ENCODE results near the gene LLGL1. TPM values are rescaled to one million over a fixed set of nuclear protein-coding genes. Genes with fewer than 3 reads are reported as not detected.
"Not testable (repeated sequence)": the region's sequence is repeated elsewhere in the genome, so short reads cannot be mapped to it uniquely, and the experiment has no call there.

The LLGL1 gene
- total and polyA plus RNA-seq, 3 experiments from 2014 or later: 1.5 to 26.3 (median 24.3) TPM

DNA sequence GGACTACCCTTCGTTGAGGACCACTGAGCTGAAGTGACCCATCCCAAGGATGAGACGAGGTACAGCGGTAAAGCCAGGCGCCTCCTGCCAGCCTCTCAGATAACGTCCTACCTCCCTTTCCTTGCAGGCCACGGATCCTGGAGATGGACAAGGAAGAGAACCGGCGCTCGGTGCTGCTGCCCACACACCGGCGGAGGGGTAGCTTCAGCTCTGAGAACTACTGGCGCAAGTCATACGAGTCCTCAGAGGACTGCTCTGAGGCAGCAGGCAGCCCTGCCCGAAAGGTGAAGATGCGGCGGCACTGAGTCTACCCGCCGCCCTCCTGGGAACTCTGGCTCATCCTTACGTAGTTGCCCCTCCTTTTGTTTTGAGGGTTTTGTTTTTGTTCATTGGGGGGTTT, 17.3 kb upstream of the LLGL1 start:
- Mint-ChIP-seq H3K27me3 (no peaks in the 10 kb centered on the region), H3K36me3 (peaks cover 3 to 79% (median 15%) of the 10 kb centered on the region in 3 donors), H3K4me1 (peaks cover 4 to 11% (median 5%) of the 10 kb centered on the region in 3 donors), H3K27ac (peak overlapping the region in 1 of 8 donors; percentile 50), H3K9me3 (no peaks in the 10 kb centered on the region), H3K4me3 (no peak overlapping the region)
- no peaks in the 10 kb centered on the region for H3K27me3 ChIP-seq (ENCODE audit: insufficient read depth, low read length, poor library complexity, severe bottlenecking)
- CTCF ChIA-PET: no interaction called here
- DNase-seq: no peak
- POLR2A ChIA-PET: no interaction called here
- H3K4me3 ChIP-seq (ENCODE audit: low read length): no peak overlapping the region
- H3K4me1 ChIP-seq (ENCODE audit: insufficient read depth, low read length): no peaks in the 10 kb centered on the region
- no peaks in the 10 kb centered on the region for H3K9me3 ChIP-seq (ENCODE audit: low read length)
- H3K36me3 ChIP-seq (ENCODE audit: insufficient read depth, low read length): peaks cover 51% of the 10 kb centered on the region
- no peak overlapping the region for H3K27ac ChIP-seq (ENCODE audit: low read depth, low read length)

GRCh38 chr17:18213666-18214270, 11.7 kb upstream of the LLGL1 start:
- Mint-ChIP-seq H3K27me3 (no peaks in the 10 kb centered on the region), H3K4me1 (peaks cover 0 to 2% (median 1%) of the 10 kb centered on the region in 3 donors), H3K27ac (peak overlapping the region in 1 of 8 donors; percentile 58), H3K9me3 (no peaks in the 10 kb centered on the region), H3K36me3 (peaks cover 0 to 29% (median 7%) of the 10 kb centered on the region in 3 donors), H3K4me3 (no peak overlapping the region)
- POLR2A ChIA-PET: no interaction called here
- H3K27me3 ChIP-seq (ENCODE audit: insufficient read depth, low read length, poor library complexity, severe bottlenecking): no peaks in the 10 kb centered on the region
- no peak overlapping the region for H3K4me3 ChIP-seq (ENCODE audit: low read length)
- DNase-seq: no peak
- no peaks in the 10 kb centered on the region for H3K9me3 ChIP-seq (ENCODE audit: low read length)
- CTCF ChIA-PET: no interaction called here
- H3K27ac ChIP-seq (ENCODE audit: low read depth, low read length): no peak overlapping the region
- peaks cover 12% of the 10 kb centered on the region for H3K36me3 ChIP-seq (ENCODE audit: insufficient read depth, low read length)
- H3K4me1 ChIP-seq (ENCODE audit: insufficient read depth, low read length): no peaks in the 10 kb centered on the region

- H3K27me3 Mint-ChIP-seq, POLR2A ChIA-PET, DNase-seq: not testable (repeated sequence)
These were observed 8.5 kb upstream of the LLGL1 start for GRCh38 chr17:18216906-18217305.

GRCh38 chr17:18217412-18218015, 7.9 kb upstream of the LLGL1 start:
- Mint-ChIP-seq H3K4me3 (peak overlapping the region in 1 of 7 donors; percentile 13), H3K27me3 (no peaks in the 10 kb centered on the region), H3K9me3 (no peaks in the 10 kb centered on the region), H3K27ac (peak overlapping the region in 1 of 8 donors; percentile 82), H3K36me3 (no peaks in the 10 kb centered on the region), H3K4me1 (peaks cover 0 to 2% (median 1%) of the 10 kb centered on the region in 3 donors)
- H3K4me3 ChIP-seq (ENCODE audit: low read length): no peak overlapping the region
- ChIA-PET POLR2A (no interaction called here), CTCF (interaction anchor here (0.7 to 1.6 kb wide), 8 partner anchors 9 to 1083 kb away, joined by 3 to 6 read pairs (median 3); partner anchors contain the start of gene ALKBH5)
- no peaks in the 10 kb centered on the region for H3K36me3 ChIP-seq (ENCODE audit: insufficient read depth, low read length)
- H3K9me3 ChIP-seq (ENCODE audit: low read length): no peaks in the 10 kb centered on the region
- no peak overlapping the region for H3K27ac ChIP-seq (ENCODE audit: low read depth, low read length)
- no peaks in the 10 kb centered on the region for H3K4me1 ChIP-seq (ENCODE audit: insufficient read depth, low read length)
- DNase-seq: peak; percentile 47 to 76 (median 60)
- no peaks in the 10 kb centered on the region for H3K27me3 ChIP-seq (ENCODE audit: insufficient read depth, low read length, poor library complexity, severe bottlenecking)

More at GRCh38 chr17:18216906-18217305, 8.5 kb upstream of the LLGL1 start:
- H3K36me3 ChIP-seq (ENCODE audit: insufficient read depth, low read length); H3K27ac ChIP-seq (ENCODE audit: low read depth, low read length); H3K4me1 ChIP-seq (ENCODE audit: insufficient read depth, low read length); H3K36me3 Mint-ChIP-seq; H3K4me3 Mint-ChIP-seq; H3K4me3 ChIP-seq (ENCODE audit: low read length); H3K9me3 Mint-ChIP-seq; H3K4me1 Mint-ChIP-seq; H3K27me3 ChIP-seq (ENCODE audit: insufficient read depth, low read length, poor library complexity, severe bottlenecking); H3K9me3 ChIP-seq (ENCODE audit: low read length): not testable (repeated sequence)
- H3K27ac Mint-ChIP-seq: peak overlapping the region in 1 of 8 donors; percentile 66
- CTCF ChIA-PET: interaction anchor here (0.7 to 1.6 kb wide), 8 partner anchors 9 to 1084 kb away, joined by 3 to 6 read pairs (median 3); partner anchors contain the start of gene ALKBH5

- no peak for DNase-seq
- H3K4me3 ChIP-seq (ENCODE audit: low read length): no peak overlapping the region
- no peaks in the 10 kb centered on the region for H3K27me3 ChIP-seq (ENCODE audit: insufficient read depth, low read length, poor library complexity, severe bottlenecking)
- ChIA-PET CTCF (interaction anchor here (1.0 to 1.1 kb wide), 2 partner anchors 30 to 77 kb away, joined by 3 read pairs; no protein-coding TSS in a partner anchor), POLR2A (no interaction called here)
- H3K27ac ChIP-seq (ENCODE audit: low read depth, low read length): no peak overlapping the region
- no peaks in the 10 kb centered on the region for H3K4me1 ChIP-seq (ENCODE audit: insufficient read depth, low read length)
- Mint-ChIP-seq H3K4me3 (no peak overlapping the region), H3K36me3 (no peaks in the 10 kb centered on the region), H3K27ac (peak overlapping the region in 2 of 8 donors; percentile 8), H3K4me1 (peaks cover 0 to 2% (median 1%) of the 10 kb centered on the region in 3 donors), H3K27me3 (no peaks in the 10 kb centered on the region), H3K9me3 (no peaks in the 10 kb centered on the region)
- no peaks in the 10 kb centered on the region for H3K9me3 ChIP-seq (ENCODE audit: low read length)
- no peaks in the 10 kb centered on the region for H3K36me3 ChIP-seq (ENCODE audit: insufficient read depth, low read length)
These were observed 6.5 kb upstream of the LLGL1 start for GRCh38 chr17:18218756-18219415.

GRCh38 chr17:18224053-18224386, 1.4 kb upstream of the LLGL1 start:
- H3K4me3 Mint-ChIP-seq: no peak overlapping the region
- Histone ChIP-seq H3K9me3 (ENCODE audit: low read length) (no peaks in the 10 kb centered on the region), H3K27ac (ENCODE audit: low read depth, low read length) (no peak overlapping the region), H3K4me3 (ENCODE audit: low read length) (no peak overlapping the region), H3K4me1 (ENCODE audit: insufficient read depth, low read length) (peaks cover 18% of the 10 kb centered on the region), H3K36me3 (ENCODE audit: insufficient read depth, low read length) (no peaks in the 10 kb centered on the region), H3K27me3 (ENCODE audit: insufficient read depth, low read length, poor library complexity, severe bottlenecking) (no peaks in the 10 kb centered on the region)
- ChIA-PET CTCF (interaction anchor here (1.4 to 1.5 kb wide), 2 partner anchors 8 to 11 kb away, joined by 4 read pairs; no protein-coding TSS in a partner anchor), POLR2A (no interaction called here)
- peaks cover 22 to 37% (median 27%) of the 10 kb centered on the region in 3 donors for H3K4me1 Mint-ChIP-seq
- H3K27ac Mint-ChIP-seq: no peak overlapping the region
- H3K27me3 Mint-ChIP-seq: no peaks in the 10 kb centered on the region
- no peak for DNase-seq
- H3K9me3 Mint-ChIP-seq: no peaks in the 10 kb centered on the region
- H3K36me3 Mint-ChIP-seq: peaks cover 0 to 4% (median 0%) of the 10 kb centered on the region in 3 donors

GRCh38 chr17:18224387-18225120, 881 bp upstream of the LLGL1 start:
- DNase-seq: no peak
- Histone ChIP-seq H3K27ac (ENCODE audit: low read depth, low read length) (no peak overlapping the region), H3K9me3 (ENCODE audit: low read length) (no peaks in the 10 kb centered on the region), H3K4me1 (ENCODE audit: insufficient read depth, low read length) (peaks cover 18% of the 10 kb centered on the region), H3K36me3 (ENCODE audit: insufficient read depth, low read length) (no peaks in the 10 kb centered on the region), H3K27me3 (ENCODE audit: insufficient read depth, low read length, poor library complexity, severe bottlenecking) (no peaks in the 10 kb centered on the region), H3K4me3 (ENCODE audit: low read length) (peak overlapping the region; percentile 45)
- H3K27ac Mint-ChIP-seq: peak overlapping the region in 5 of 8 donors; percentile 51 to 93 (median 72)
- peaks cover 0 to 4% (median 0%) of the 10 kb centered on the region in 3 donors for H3K36me3 Mint-ChIP-seq
- no peaks in the 10 kb centered on the region for H3K9me3 Mint-ChIP-seq
- ChIA-PET POLR2A (no interaction called here), CTCF (interaction anchor here (1.4 to 1.5 kb wide), 2 partner anchors 9 to 10 kb away, joined by 4 read pairs; no protein-coding TSS in a partner anchor)
- no peaks in the 10 kb centered on the region for H3K27me3 Mint-ChIP-seq
- H3K4me3 Mint-ChIP-seq: peak overlapping the region in 6 of 7 donors; percentile 13 to 70 (median 54)
- peaks cover 22 to 39% (median 27%) of the 10 kb centered on the region in 3 donors for H3K4me1 Mint-ChIP-seq

Measured in CD8-positive, alpha-beta memory T cell (primary cell).